ENCODE results near the gene RC3H1. TPM values are rescaled to one million over a fixed set of nuclear protein-coding genes. Genes with fewer than 3 reads are reported as not detected.

RC3H1 gene
- total and polyA plus RNA-seq, 4 donors, result 2.0 to 20.7 (median 9.7) TPM

GRCh38 chr1:173920861-173921260, 101.3 kb downstream of the RC3H1 start:
- TF ChIP-seq FOXA2 (IDR thresholded peaks at IDR 0.05) (no peak), NR2F2 (IDR thresholded peaks at IDR 0.05) (no peak), RAD21 (IDR thresholded peaks at IDR 0.05) (no peak), TAF1 (conservative IDR thresholded peaks at IDR 0.05) (no peak), YY1 (IDR thresholded peaks at IDR 0.05) (no peak), GABPA (IDR thresholded peaks at IDR 0.05 in 1 of 2, conservative IDR thresholded peaks at IDR 0.05 in 1 of 2) (no peak), RXRA (IDR thresholded peaks at IDR 0.05) (no peak), SP1 (IDR thresholded peaks at IDR 0.05) (no peak), CTCF (IDR thresholded peaks at IDR 0.05; ENCODE audit: low read depth, low read length, missing input control) (no peak), MAX (IDR thresholded peaks at IDR 0.05) (no peak), ZBTB33 (IDR thresholded peaks at IDR 0.05) (no peak), HNF4G (IDR thresholded peaks at IDR 0.05) (no peak), FOXA1 (IDR thresholded peaks at IDR 0.05) (no peak), HNF4A (conservative IDR thresholded peaks at IDR 0.05) (no peak), ATF3 (IDR thresholded peaks at IDR 0.05) (no peak)
- Histone ChIP-seq H3K4me3 (ENCODE audit: low read depth in 1 of 3, low read length in 3 of 3) (no peak overlapping the region), H3K9ac (ENCODE audit: low read depth in 1 of 2, low read length in 2 of 2) (no peak overlapping the region), H3K9me3 (ENCODE audit: control insufficient read depth in 4 of 4, low read length in 3 of 4) (no peaks in the 10 kb centered on the region), H3K27me3 (ENCODE audit: control insufficient read depth in 4 of 4, insufficient read depth in 4 of 4, low read length in 3 of 4) (no peaks in the 10 kb centered on the region), H3K27ac (ENCODE audit: low read depth in 1 of 2, low read length in 2 of 2) (no peak overlapping the region), H3K4me1 (ENCODE audit: control insufficient read depth in 4 of 4, insufficient read depth in 4 of 4, low read length in 3 of 4) (peaks cover 4 to 36% (median 26%) of the 10 kb centered on the region in 4 donors), H3K36me3 (ENCODE audit: control insufficient read depth in 4 of 4, insufficient read depth in 3 of 4, low read depth in 1 of 4, low read length in 3 of 4) (no peaks in the 10 kb centered on the region)
- no peak for DNase-seq (ENCODE audit: low spot score)
- WGBS, result 92% methylated on average over 5 of the region's 5 CpGs

GRCh38 chr1:173917635-173918493, 104.3 kb downstream of the RC3H1 start:
- 44% methylated on average over 12 of the region's 12 CpGs for WGBS
- H3K36me3 ChIP-seq (ENCODE audit: control insufficient read depth in 4 of 4, insufficient read depth in 3 of 4, low read depth in 1 of 4, low read length in 3 of 4), result peaks cover 0 to 8% (median 5%) of the 10 kb centered on the region in 4 donors
- H3K9me3 ChIP-seq (ENCODE audit: control insufficient read depth in 4 of 4, low read length in 3 of 4), result no peaks in the 10 kb centered on the region
- TF ChIP-seq SP1 (IDR thresholded peaks at IDR 0.05), result peak; percentile 31
- no peak for TF ChIP-seq ZBTB33 (IDR thresholded peaks at IDR 0.05)
- peak; percentile 46 to 65 for TF ChIP-seq HNF4A (conservative IDR thresholded peaks at IDR 0.05)
- peak; percentile 40 for TF ChIP-seq FOXA2 (IDR thresholded peaks at IDR 0.05)
- TF ChIP-seq MAX (IDR thresholded peaks at IDR 0.05), result peak; percentile 54
- no peak for TF ChIP-seq FOXA1 (IDR thresholded peaks at IDR 0.05)
- peak; percentile 40 to 69 for TF ChIP-seq RXRA (IDR thresholded peaks at IDR 0.05)
- TF ChIP-seq GABPA (IDR thresholded peaks at IDR 0.05 in 1 of 2, conservative IDR thresholded peaks at IDR 0.05 in 1 of 2), result no peak
- peak in 1 of 2 donors; percentile 11 for TF ChIP-seq RAD21 (IDR thresholded peaks at IDR 0.05)
- peak overlapping the region; percentile 67 to 82 for H3K27ac ChIP-seq (ENCODE audit: low read depth in 1 of 2, low read length in 2 of 2)
- no peak for DNase-seq (ENCODE audit: low spot score)
- no peaks in the 10 kb centered on the region for H3K27me3 ChIP-seq (ENCODE audit: control insufficient read depth in 4 of 4, insufficient read depth in 4 of 4, low read length in 3 of 4)
- H3K9ac ChIP-seq (ENCODE audit: low read depth in 1 of 2, low read length in 2 of 2), result peak overlapping the region in 1 of 2 donors; percentile 36
- H3K4me1 ChIP-seq (ENCODE audit: control insufficient read depth in 4 of 4, insufficient read depth in 4 of 4, low read length in 3 of 4), result peaks cover 4 to 40% (median 27%) of the 10 kb centered on the region in 4 donors
- peak overlapping the region in 2 of 3 donors; percentile 26 to 30 for H3K4me3 ChIP-seq (ENCODE audit: low read depth in 1 of 3, low read length in 3 of 3)

Data from liver (tissue), 9 donors.